ENCODE measurements around the gene TBC1D22B.
"Not testable (repeated sequence)": the region's sequence is repeated elsewhere in the genome, so short reads cannot be mapped to it uniquely, and the experiment has no call there.

TBC1D22B gene

DNA sequence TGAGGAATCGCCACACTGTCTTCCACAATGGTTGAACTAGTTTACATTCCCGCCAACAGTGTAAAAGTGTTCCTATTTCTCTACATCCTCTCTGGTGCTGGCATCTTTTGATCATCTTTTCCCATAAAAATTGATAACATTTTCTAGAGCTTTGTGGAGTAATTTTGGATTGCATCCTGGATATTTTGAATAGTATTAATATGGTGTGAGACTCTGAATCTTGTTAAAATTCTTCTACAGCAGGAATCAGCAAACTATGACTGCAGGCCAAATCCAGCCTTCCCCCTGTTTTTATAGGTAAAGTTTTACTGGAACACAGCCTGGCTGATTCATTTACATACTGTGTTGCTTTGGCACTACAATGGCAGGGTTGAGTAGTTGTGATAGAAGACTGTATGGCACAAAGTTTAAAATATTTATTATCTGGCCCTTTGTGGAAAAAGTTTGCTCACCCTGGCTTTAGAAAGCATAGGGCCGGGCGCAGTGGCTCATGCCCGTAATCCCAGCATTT is 81.2 kb downstream of the TBC1D22B start:
- no peaks in the 10 kb centered on the region for H3K36me3 ChIP-seq (ENCODE audit: insufficient read depth, low read depth, low read length)
- no peak overlapping the region for H3K4me3 ChIP-seq (ENCODE audit: low read length)
- H3K27ac ChIP-seq (ENCODE audit: low read length), result no peak overlapping the region

GRCh38 chr6:37339741-37340638 is 82.4 kb downstream of the TBC1D22B start:
- no peaks in the 10 kb centered on the region for H3K9me3 ChIP-seq (ENCODE audit: insufficient read depth, low read depth, low read length)
- H3K27me3 ChIP-seq (ENCODE audit: insufficient read depth, low read length), result no peaks in the 10 kb centered on the region
- H3K9ac ChIP-seq (ENCODE audit: low read depth, low read length), result no peak overlapping the region
- H3K27ac ChIP-seq (ENCODE audit: low read length), result no peak overlapping the region
- H3K4me1 ChIP-seq (ENCODE audit: insufficient read depth, low read length), result no peaks in the 10 kb centered on the region
- H3K4me3 ChIP-seq (ENCODE audit: low read length), result no peak overlapping the region
- no peaks in the 10 kb centered on the region for H3K36me3 ChIP-seq (ENCODE audit: insufficient read depth, low read depth, low read length)

More for the DNA sequence above, 81.2 kb downstream of the TBC1D22B start:
- Histone ChIP-seq H3K9me3 (ENCODE audit: insufficient read depth, low read depth, low read length) (no peaks in the 10 kb centered on the region), H3K9ac (ENCODE audit: low read depth, low read length) (no peak overlapping the region), H3K27me3 (ENCODE audit: insufficient read depth, low read length) (no peaks in the 10 kb centered on the region), H3K4me1 (ENCODE audit: insufficient read depth, low read length) (no peaks in the 10 kb centered on the region)

GRCh38 chr6:37340639-37340943 is 83.0 kb downstream of the TBC1D22B start:
- no peak overlapping the region for H3K9ac ChIP-seq (ENCODE audit: low read depth, low read length)

GRCh38 chr6:37343248-37343647 is 85.7 kb downstream of the TBC1D22B start:
- H3K36me3 ChIP-seq (ENCODE audit: insufficient read depth, low read depth, low read length), result no peaks in the 10 kb centered on the region
- no peak overlapping the region for H3K9ac ChIP-seq (ENCODE audit: low read depth, low read length)
- no peaks in the 10 kb centered on the region for H3K9me3 ChIP-seq (ENCODE audit: insufficient read depth, low read depth, low read length)
- no peak overlapping the region for H3K4me3 ChIP-seq (ENCODE audit: low read length)
- H3K27me3 ChIP-seq (ENCODE audit: insufficient read depth, low read length), result no peaks in the 10 kb centered on the region
- no peaks in the 10 kb centered on the region for H3K4me1 ChIP-seq (ENCODE audit: insufficient read depth, low read length)
- H3K27ac ChIP-seq (ENCODE audit: low read length), result no peak overlapping the region

More at GRCh38 chr6:37340639-37340943, 83.0 kb downstream of the TBC1D22B start:
- no peaks in the 10 kb centered on the region for H3K9me3 ChIP-seq (ENCODE audit: insufficient read depth, low read depth, low read length)
- no peaks in the 10 kb centered on the region for H3K36me3 ChIP-seq (ENCODE audit: insufficient read depth, low read depth, low read length)
- no peak overlapping the region for H3K27ac ChIP-seq (ENCODE audit: low read length)
- H3K4me1 ChIP-seq (ENCODE audit: insufficient read depth, low read length), result no peaks in the 10 kb centered on the region
- H3K4me3 ChIP-seq (ENCODE audit: low read length), result no peak overlapping the region
- no peaks in the 10 kb centered on the region for H3K27me3 ChIP-seq (ENCODE audit: insufficient read depth, low read length)

GRCh38 chr6:37344308-37344707 is 86.7 kb downstream of the TBC1D22B start:
- Histone ChIP-seq H3K9me3 (ENCODE audit: insufficient read depth, low read depth, low read length) (no peaks in the 10 kb centered on the region), H3K27ac (ENCODE audit: low read length) (no peak overlapping the region), H3K4me1 (ENCODE audit: insufficient read depth, low read length) (no peaks in the 10 kb centered on the region), H3K27me3 (ENCODE audit: insufficient read depth, low read length) (no peaks in the 10 kb centered on the region), H3K9ac (ENCODE audit: low read depth, low read length) (no peak overlapping the region; the same call in 1 of the 2 replicates), H3K4me3 (ENCODE audit: low read length) (no peak overlapping the region), H3K36me3 (ENCODE audit: insufficient read depth, low read depth, low read length) (no peaks in the 10 kb centered on the region)

- not testable (repeated sequence) for H3K27ac ChIP-seq (ENCODE audit: low read length); H3K4me3 ChIP-seq (ENCODE audit: low read length); H3K4me1 ChIP-seq (ENCODE audit: insufficient read depth, low read length)
These were observed 88.2 kb downstream of the TBC1D22B start for GRCh38 chr6:37345804-37346203.

GRCh38 chr6:37347177-37347576 is 89.6 kb downstream of the TBC1D22B start:
- Histone ChIP-seq H3K9me3 (ENCODE audit: insufficient read depth, low read depth, low read length) (no peaks in the 10 kb centered on the region), H3K36me3 (ENCODE audit: insufficient read depth, low read depth, low read length) (no peaks in the 10 kb centered on the region)

More at GRCh38 chr6:37345804-37346203, 88.2 kb downstream of the TBC1D22B start:
- not testable (repeated sequence) for H3K36me3 ChIP-seq (ENCODE audit: insufficient read depth, low read depth, low read length); H3K27me3 ChIP-seq (ENCODE audit: insufficient read depth, low read length); H3K9me3 ChIP-seq (ENCODE audit: insufficient read depth, low read depth, low read length); H3K9ac ChIP-seq (ENCODE audit: low read depth, low read length)

DNA sequence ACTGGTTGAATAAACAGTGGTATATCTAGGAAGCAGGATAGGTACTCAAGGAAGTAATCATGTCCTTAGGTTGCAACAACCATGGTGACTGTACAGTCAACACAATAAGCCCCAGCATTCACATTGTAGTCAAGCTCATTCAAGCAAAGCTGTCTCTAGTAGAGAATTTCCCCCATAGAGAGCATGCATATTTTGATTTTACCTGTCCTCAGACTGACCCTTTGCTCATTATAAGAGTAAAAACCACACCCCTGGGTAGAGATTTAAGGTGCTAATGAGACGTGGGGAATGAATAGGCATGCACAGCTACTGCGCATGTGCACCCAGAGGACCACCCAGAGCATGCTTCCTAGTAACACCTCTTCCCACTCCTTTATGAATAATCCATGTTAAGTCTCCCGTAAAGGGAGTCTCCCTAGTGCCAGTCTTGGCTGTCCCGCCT is 90.1 kb downstream of the TBC1D22B start:
- no peak overlapping the region for H3K9ac ChIP-seq (ENCODE audit: low read depth, low read length)

More at GRCh38 chr6:37347177-37347576, 89.6 kb downstream of the TBC1D22B start:
- no peak overlapping the region for H3K27ac ChIP-seq (ENCODE audit: low read length)
- no peaks in the 10 kb centered on the region for H3K27me3 ChIP-seq (ENCODE audit: insufficient read depth, low read length)
- no peak overlapping the region for H3K9ac ChIP-seq (ENCODE audit: low read depth, low read length)
- H3K4me3 ChIP-seq (ENCODE audit: low read length), result no peak overlapping the region
- H3K4me1 ChIP-seq (ENCODE audit: insufficient read depth, low read length), result no peaks in the 10 kb centered on the region

DNA sequence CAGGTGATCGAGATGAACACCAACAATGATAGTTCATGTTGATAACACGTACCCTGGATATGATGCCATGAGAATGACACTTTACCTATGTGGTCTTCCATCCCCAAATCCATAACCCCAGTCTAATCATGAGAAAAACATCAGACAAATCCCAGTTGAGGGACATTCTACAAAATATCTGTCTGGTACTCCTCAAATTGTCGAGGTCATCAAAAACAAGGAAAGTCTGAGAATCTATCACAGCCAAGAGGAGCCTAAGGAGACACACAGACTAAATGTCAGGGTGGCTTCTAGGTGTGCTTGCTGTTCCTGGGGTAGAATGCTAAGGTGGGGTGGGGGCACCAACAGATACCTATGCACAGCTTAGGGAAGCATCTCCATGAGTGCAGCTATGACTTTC is 93.5 kb downstream of the TBC1D22B start:
- no peak overlapping the region for H3K9ac ChIP-seq (ENCODE audit: low read depth, low read length)
- H3K27ac ChIP-seq (ENCODE audit: low read length), result no peak overlapping the region
- H3K4me3 ChIP-seq (ENCODE audit: low read length), result no peak overlapping the region
- H3K36me3 ChIP-seq (ENCODE audit: insufficient read depth, low read depth, low read length), result no peaks in the 10 kb centered on the region
- 0 out of 2 replicates have a peak, but pooled peaks cover 2% of the 10 kb centered on the region for H3K4me1 ChIP-seq (ENCODE audit: insufficient read depth, low read length)
- H3K9me3 ChIP-seq (ENCODE audit: insufficient read depth, low read depth, low read length), result no peaks in the 10 kb centered on the region
- peaks cover 10% of the 10 kb centered on the region; the same call in 1 of the 2 replicates for H3K27me3 ChIP-seq (ENCODE audit: insufficient read depth, low read length)

More for the DNA sequence above, 90.1 kb downstream of the TBC1D22B start:
- Histone ChIP-seq H3K27ac (ENCODE audit: low read length) (no peak overlapping the region), H3K27me3 (ENCODE audit: insufficient read depth, low read length) (no peaks in the 10 kb centered on the region), H3K4me3 (ENCODE audit: low read length) (no peak overlapping the region), H3K9me3 (ENCODE audit: insufficient read depth, low read depth, low read length) (no peaks in the 10 kb centered on the region), H3K36me3 (ENCODE audit: insufficient read depth, low read depth, low read length) (no peaks in the 10 kb centered on the region), H3K4me1 (ENCODE audit: insufficient read depth, low read length) (no peaks in the 10 kb centered on the region)

DNA sequence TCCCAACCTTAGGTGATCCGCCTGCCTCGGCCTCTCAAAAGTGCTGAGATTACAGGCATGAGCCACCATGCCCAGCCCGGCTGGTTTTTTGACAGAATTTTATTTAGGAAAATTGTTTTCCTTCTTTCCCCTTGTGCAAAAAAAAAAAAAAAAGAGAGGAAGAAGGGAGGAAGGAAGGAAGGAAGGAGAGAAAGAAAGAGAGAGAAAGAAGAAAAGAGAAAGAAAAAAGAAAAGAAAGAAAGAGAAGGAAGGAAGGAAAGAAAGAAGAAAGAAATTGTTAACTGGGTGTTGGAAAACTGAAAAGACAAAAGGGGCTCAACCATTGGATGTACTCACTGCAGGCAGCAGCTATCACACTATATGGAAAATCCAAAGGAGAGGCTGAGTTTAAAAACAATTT is 94.8 kb downstream of the TBC1D22B start:
- H3K9me3 ChIP-seq (ENCODE audit: insufficient read depth, low read depth, low read length), result no peaks in the 10 kb centered on the region
- H3K9ac ChIP-seq (ENCODE audit: low read depth, low read length), result no peak overlapping the region
- no peak overlapping the region for H3K27ac ChIP-seq (ENCODE audit: low read length)
- no peaks in the 10 kb centered on the region for H3K36me3 ChIP-seq (ENCODE audit: insufficient read depth, low read depth, low read length)
- no peak overlapping the region for H3K4me3 ChIP-seq (ENCODE audit: low read length)
- H3K27me3 ChIP-seq (ENCODE audit: insufficient read depth, low read length), result peaks cover 10% of the 10 kb centered on the region; the same call in 1 of the 2 replicates
- peaks cover 7% of the 10 kb centered on the region for H3K4me1 ChIP-seq (ENCODE audit: insufficient read depth, low read length)

- Histone ChIP-seq H3K4me1 (ENCODE audit: insufficient read depth, low read length) (peaks cover 7% of the 10 kb centered on the region), H3K27me3 (ENCODE audit: insufficient read depth, low read length) (peaks cover 10% of the 10 kb centered on the region; the same call in 1 of the 2 replicates), H3K9ac (ENCODE audit: low read depth, low read length) (peak within 1 kb of the TSS; percentile 83; the same call in 1 of the 2 replicates), H3K9me3 (ENCODE audit: insufficient read depth, low read depth, low read length) (no peaks in the 10 kb centered on the region), H3K27ac (ENCODE audit: low read length) (peak within 1 kb of the TSS; percentile 23), H3K4me3 (ENCODE audit: low read length) (peak within 1 kb of the TSS; percentile 89), H3K36me3 (ENCODE audit: insufficient read depth, low read depth, low read length) (no peaks in the 10 kb centered on the region)
These were observed 96.4 kb downstream of the TBC1D22B start, which contains the start of gene RNF8 for GRCh38 chr6:37353761-37354525. Gene RNF8 (plus strand): TSS chr6:37353983. CDS start chr6:37354165, 182 bp downstream.
